ENCODE results near the gene DDX17. TPM values are rescaled to one million over a fixed set of nuclear protein-coding genes. Genes with fewer than 3 reads are reported as not detected.
A peak's percentile ranks its signal among the peaks of the same experiment; 100 is the strongest.

The DDX17 gene
- total and polyA plus RNA-seq, 12 donors, result 184 to 668 (median 430) TPM

DNA sequence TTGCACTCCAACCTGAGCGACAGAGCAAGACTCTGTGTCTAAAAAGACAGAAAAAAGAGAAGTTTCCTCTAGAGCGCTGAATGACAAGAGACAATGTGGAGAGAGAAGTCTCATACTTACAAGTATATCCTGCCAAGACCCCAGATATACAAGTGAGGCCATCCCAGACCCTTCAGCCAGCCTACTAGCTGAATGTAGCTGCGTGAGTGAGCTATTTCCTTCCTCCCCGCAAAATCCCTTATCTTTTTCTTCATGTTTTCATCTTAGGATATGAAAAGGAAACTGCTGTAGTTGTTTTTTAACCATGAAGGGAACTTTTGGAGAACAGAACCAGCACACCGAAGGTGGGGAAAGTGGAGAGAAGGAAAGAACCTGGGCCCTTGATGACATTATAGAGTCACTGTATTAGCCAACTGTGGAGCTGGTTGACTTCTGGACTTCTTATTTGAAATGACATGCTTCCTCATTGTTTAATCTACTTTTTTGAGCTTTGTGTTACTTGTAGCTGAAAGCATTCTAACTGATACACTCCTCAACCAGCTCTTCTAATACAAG, 4.4 kb upstream of the DDX17 start:
- WGBS, 4 donors, result 81 to 92% (median 88%) methylated on average over 5 of the region's 5 CpGs
- intact Hi-C loops (cut with DNase I), result loop anchor here in 1 of 2 donors (10.0 kb wide), 1 partner anchor 144 kb away; the partner anchor contains the start of genes CBY1 and FAM227A
- DNase-seq, result no peak

GRCh38 chr22:38505541-38506117, 482 bp downstream of the DDX17 start:
- WGBS, 4 donors, result 0 to 1% (median 0%) methylated on average over 32 to 68 of the region's 69 CpGs
- DNase-seq, result peak; percentile 77 to 88 (median 84)
- TF ChIP-seq POLR2A (IDR thresholded peaks at IDR 0.05) (peak; percentile 80 to 83), CTCF (IDR thresholded peaks at IDR 0.05) (no peak)
- Histone ChIP-seq H3K4me3 (peak overlapping the region; percentile 19 to 83 (median 74)), H3K4me1 (replicated peaks in 1 of 2) (peaks cover 19 to 42% of the 10 kb centered on the region in 2 donors), H3K27me3 (no peaks in the 10 kb centered on the region), H3K27ac (peak overlapping the region; percentile 91 to 100 (median 99)), H3K9me3 (replicated peaks in 1 of 3) (no peaks in the 10 kb centered on the region), H3K36me3 (replicated peaks in 1 of 2) (peaks cover 0 to 21% of the 10 kb centered on the region in 2 donors)
- intact Hi-C loops (cut with DNase I), result no loop called here

More for the DNA sequence above, 4.4 kb upstream of the DDX17 start:
- no peak overlapping the region for H3K27ac ChIP-seq
- H3K4me1 ChIP-seq (replicated peaks in 1 of 2), result peaks cover 0 to 4% of the 10 kb centered on the region in 2 donors
- no peaks in the 10 kb centered on the region for H3K36me3 ChIP-seq (replicated peaks in 1 of 2)
- H3K4me3 ChIP-seq, result no peak overlapping the region
- TF ChIP-seq POLR2A (IDR thresholded peaks at IDR 0.05), result no peak
- TF ChIP-seq CTCF (IDR thresholded peaks at IDR 0.05), result no peak
- no peaks in the 10 kb centered on the region for H3K27me3 ChIP-seq
- H3K9me3 ChIP-seq (replicated peaks in 1 of 3), result no peaks in the 10 kb centered on the region

GRCh38 chr22:38504731-38505540, 1.2 kb downstream of the DDX17 start:
- intact Hi-C loops (cut with DNase I), result no loop called here
- Histone ChIP-seq H3K9me3 (replicated peaks in 1 of 3) (no peaks in the 10 kb centered on the region), H3K27me3 (no peaks in the 10 kb centered on the region), H3K36me3 (replicated peaks in 1 of 2) (peaks cover 0 to 28% of the 10 kb centered on the region in 2 donors), H3K4me1 (replicated peaks in 1 of 2) (peaks cover 19 to 42% of the 10 kb centered on the region in 2 donors), H3K4me3 (peak overlapping the region; percentile 19 to 83 (median 74)), H3K27ac (peak overlapping the region; percentile 91 to 100 (median 99))
- WGBS, 4 donors, result 0 to 1% (median 1%) methylated on average over 22 to 35 of the region's 35 CpGs
- TF ChIP-seq CTCF (IDR thresholded peaks at IDR 0.05) (no peak), POLR2A (IDR thresholded peaks at IDR 0.05) (peak in 1 of 2 donors; percentile 32)
- DNase-seq, result peak; percentile 61 to 84 (median 75)

DNA sequence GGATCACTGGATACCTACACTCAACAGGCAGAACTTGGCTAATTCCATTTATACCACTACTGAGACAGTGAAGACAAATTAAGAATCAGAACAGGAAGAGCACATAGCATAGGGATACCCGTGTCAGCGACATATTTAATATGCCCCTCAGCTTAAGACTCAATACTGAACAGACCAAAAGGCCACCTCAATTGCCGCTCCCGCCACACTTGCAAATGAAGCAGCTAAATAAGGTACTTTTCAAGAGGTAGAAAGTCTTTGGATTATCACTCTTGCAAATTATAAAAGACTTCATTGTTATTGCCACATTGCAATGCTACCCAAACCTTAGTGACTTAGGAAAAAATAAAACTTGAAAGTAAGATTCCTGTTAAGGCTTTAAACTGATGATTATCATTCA, 3.1 kb downstream of the DDX17 start:
- no peaks in the 10 kb centered on the region for H3K27me3 ChIP-seq
- H3K27ac ChIP-seq, result peak overlapping the region in 1 of 5 donors; percentile 6
- H3K4me1 ChIP-seq (replicated peaks in 1 of 2), result peaks cover 19 to 46% of the 10 kb centered on the region in 2 donors

More for the DNA sequence above, 3.1 kb downstream of the DDX17 start:
- peak overlapping the region in 2 of 4 donors; percentile 11 to 72 for H3K4me3 ChIP-seq
- peaks cover 0 to 47% of the 10 kb centered on the region in 2 donors for H3K36me3 ChIP-seq (replicated peaks in 1 of 2)
- H3K9me3 ChIP-seq (replicated peaks in 1 of 3), result no peaks in the 10 kb centered on the region
- 13 to 27% (median 26%) methylated on average over 4 of the region's 4 CpGs for WGBS, 4 donors
- TF ChIP-seq CTCF (IDR thresholded peaks at IDR 0.05), result no peak
- TF ChIP-seq POLR2A (IDR thresholded peaks at IDR 0.05), result no peak
- intact Hi-C loops (cut with DNase I), result no loop called here
- DNase-seq, result no peak

Measured in adrenal gland (tissue), 12 donors.